GM19463 (cell line): ENCODE data around the gene ST3GAL6.
A peak's percentile ranks its signal among the peaks of the same experiment; 100 is the strongest.

Experiments
- ATAC-seq: cut with Tn5 transposase; IDR thresholded peaks from one replicate; pipeline ENCODE4 v1.9.1; 2021; ENCODE audit warnings: mild to moderate bottlenecking, moderate library complexity; ENCODE audit not compliant: unreplicated experiment

ST3GAL6 gene

GRCh38 chr3:98737301-98737700 lies 25.8 kb upstream of the ST3GAL6 start:
- no peak for ATAC-seq

GRCh38 chr3:98739266-98739665 lies 23.9 kb upstream of the ST3GAL6 start:
- no peak for ATAC-seq

- ATAC-seq = no peak
Observed at GRCh38 chr3:98740324-98740723, 22.8 kb upstream of the ST3GAL6 start.

DNA sequence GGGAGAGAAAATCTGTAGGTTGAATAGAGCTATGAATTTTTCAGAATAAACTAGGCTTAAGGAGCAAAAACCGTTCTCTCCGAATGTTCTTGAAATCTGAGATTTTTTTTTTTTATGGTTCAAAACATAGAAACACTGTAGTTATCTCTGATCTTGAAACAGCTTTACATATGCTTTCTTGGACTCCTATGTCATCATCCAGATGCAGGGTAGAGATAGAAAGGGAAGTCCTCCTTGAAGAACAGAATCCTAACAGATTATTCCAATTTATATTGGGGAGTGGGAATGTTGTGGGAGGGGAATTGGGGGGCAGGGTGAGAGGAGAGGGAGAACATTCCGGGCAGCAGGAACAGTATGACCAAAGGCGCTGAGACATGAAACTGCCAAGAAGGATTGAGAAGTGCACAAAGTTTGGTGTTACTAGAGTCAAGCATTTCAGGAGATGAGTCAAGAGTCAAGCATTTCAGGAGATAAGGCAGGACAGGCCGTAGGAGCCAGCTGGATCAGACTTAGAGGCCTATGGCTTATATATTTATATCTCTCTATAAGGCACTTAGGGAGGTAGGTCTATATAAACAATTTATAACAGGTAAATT lies 21.9 kb upstream of the ST3GAL6 start:
- ATAC-seq = no peak

DNA sequence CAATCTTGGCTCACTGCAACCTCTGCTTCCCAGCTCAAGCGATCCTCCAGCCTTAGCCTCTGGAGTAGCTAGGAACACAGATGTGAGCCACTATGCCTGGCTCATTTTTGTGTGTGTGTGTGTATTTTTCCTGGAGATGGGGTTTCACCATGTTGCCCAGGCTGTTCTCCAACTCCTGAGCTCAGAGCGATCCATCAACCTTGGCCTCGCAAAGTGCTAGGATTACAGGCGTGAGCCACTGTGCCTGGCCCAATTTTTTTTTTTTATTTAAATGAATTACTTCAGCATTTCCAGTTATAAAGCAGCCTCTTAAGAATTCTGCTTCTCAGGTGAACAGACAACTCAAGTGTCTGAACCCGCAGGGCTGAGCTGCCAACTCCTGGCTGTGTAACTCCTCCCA lies 20.1 kb upstream of the ST3GAL6 start:
- no peak for ATAC-seq

DNA sequence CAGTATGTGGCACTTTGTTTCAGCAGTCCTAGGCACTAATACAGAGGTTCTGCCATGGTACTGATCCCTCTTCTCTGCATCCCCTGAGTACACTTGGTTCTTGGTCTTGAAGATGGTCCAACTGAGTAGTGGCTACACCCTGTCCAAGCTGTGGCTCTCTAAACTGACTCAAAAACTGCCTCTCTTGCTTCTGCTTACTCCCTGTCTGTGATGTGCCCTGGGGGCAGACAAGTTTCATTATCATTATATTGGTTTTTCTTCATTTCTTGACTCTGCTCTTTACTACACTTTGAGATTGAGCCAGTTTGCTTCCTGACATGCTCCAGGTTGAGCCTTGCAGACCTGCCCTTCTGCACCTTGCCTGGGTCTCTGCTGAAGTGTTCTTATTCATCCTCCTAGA lies 18.9 kb upstream of the ST3GAL6 start:
- ATAC-seq = peak; percentile 36

- no peak for ATAC-seq
Observed at GRCh38 chr3:98745718-98746117, 17.4 kb upstream of the ST3GAL6 start.

DNA sequence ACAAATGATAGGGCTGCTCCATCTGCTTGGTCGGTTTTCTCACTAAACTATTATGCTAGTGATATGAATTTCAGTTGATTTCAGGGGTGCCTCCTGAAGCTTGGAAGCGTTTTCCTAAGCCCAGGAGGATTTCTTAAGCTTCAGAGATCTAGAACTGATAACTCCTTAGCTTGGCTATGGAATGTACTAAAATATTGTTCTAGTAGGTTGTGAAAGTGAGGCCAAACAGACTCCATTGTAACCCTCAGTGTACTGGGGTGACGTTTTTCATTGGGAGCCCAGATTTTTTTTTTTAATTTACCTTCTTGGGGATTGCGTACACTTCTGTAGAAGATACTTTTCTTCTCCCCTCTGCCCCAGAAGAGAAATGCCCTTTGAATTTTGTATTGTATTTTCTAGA lies 17.0 kb upstream of the ST3GAL6 start:
- ATAC-seq = no peak

- ATAC-seq = no peak
Observed at GRCh38 chr3:98746882-98747281, 16.3 kb upstream of the ST3GAL6 start.

- no peak for ATAC-seq
Observed at GRCh38 chr3:98750276-98750919, 12.7 kb upstream of the ST3GAL6 start.

GRCh38 chr3:98754483-98754882 lies 8.7 kb upstream of the ST3GAL6 start:
- ATAC-seq = no peak

- ATAC-seq = no peak
Observed at GRCh38 chr3:98755601-98756000, 7.5 kb upstream of the ST3GAL6 start.

DNA sequence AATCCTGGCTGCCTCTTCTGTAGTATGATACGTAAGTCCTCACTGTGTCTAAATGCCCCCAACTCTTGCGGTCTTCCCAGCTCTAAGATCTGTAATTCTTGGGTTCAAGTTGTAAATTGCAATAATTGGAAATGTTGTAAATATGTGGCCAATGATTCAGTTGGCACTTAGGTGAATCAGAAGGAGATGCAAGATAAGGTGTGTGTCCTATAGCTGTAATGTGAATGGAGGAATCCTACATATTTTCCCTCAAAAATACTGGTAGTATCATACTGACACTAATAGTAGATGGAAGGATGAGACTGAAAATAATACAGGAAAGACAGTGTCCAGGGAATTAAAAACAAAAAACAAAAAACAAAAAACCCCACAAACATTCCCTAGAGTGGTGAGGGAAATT lies 3.5 kb upstream of the ST3GAL6 start:
- no peak for ATAC-seq

- ATAC-seq = no peak
Observed at GRCh38 chr3:98761643-98762229, 1.4 kb upstream of the ST3GAL6 start.

DNA sequence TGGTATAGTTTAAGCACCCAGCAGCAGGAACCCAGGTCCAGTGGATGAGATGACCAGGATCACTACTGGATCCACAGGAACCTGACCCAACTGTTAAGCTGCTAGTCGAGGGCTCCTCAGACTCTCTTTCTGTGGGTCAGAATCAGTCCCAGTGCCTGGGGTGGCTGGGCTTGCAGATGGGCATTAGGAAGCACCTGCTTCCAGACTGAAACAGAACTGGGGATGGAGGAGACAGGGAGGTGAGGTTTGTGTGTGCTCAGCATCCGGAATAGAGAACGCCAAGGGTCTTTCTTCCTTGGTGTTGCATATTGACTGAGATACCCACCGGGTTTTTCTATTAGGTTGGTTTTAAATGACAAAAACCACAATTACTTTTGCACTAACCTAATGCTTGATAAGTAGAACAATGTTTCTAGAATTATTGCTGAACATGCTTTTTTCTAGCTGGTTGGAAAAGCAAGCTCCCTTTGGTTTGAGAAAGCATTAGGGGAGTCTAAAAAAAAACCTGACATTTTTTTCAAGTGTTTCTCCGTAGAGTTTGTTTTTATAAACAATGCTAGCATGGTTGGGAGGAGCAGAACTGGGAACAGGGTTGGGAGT lies 779 bp downstream of the ST3GAL6 start:
- no peak for ATAC-seq

- ATAC-seq = no peak
Observed at GRCh38 chr3:98764472-98764884, 1.3 kb downstream of the ST3GAL6 start.

DNA sequence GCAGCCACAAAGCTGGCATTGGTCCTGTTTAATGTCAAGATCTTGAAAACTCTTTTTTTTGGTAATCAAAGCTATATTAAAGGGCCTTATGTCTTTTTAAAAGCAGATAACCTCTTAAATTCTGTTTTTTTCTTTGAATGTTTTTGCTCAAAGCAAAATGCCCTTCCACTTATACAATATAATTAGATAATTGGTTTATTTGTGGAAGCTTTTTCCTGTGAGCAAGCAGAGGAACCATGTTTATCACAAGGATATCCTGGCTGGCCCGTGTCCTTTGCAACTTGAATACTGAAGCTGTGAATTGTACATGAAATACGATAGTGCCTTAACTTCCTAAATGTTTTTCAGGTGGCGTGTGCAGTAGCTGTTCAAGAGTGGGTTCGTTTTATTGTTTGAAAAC lies 2.6 kb downstream of the ST3GAL6 start:
- no peak for ATAC-seq

- ATAC-seq = no peak
Observed at GRCh38 chr3:98766924-98767323, 3.8 kb downstream of the ST3GAL6 start.

DNA sequence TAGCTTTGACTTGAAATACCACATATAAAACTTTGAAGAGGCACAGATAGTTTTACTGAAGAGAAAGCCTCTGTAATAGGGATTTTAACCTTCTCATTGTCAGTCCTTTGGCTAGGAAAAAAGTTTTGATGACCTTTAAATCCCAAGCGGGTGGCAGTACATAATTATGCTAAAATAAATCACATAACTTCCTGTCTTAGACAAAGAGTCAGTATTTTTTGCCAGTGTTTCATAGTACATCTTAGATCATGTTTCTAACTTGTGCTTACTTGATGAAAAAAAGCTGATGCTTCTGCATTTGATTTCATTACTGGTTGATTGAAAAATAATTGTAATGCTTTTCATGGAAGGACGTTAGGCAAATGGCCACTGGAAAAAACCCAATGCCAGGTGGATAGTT lies 5.8 kb downstream of the ST3GAL6 start:
- ATAC-seq = no peak

DNA sequence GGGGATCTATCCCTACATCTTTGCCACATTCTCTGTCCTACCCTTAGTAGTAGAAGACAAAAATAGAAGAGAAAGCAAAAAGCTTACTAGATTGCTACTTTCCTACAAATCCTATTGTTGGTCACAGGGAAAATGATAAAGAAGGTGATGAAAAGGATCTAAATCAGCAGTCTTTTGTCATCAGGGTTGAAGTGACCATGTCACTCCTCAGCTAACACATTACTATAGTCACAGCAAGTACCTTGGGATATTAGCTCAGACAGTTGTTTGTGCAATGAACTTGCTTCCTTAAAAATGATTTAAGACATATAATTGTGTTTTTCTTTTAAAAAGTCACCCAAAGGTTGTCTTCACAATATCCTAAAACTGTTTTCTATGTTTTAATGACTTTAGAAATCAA lies 6.3 kb downstream of the ST3GAL6 start:
- no peak for ATAC-seq

DNA sequence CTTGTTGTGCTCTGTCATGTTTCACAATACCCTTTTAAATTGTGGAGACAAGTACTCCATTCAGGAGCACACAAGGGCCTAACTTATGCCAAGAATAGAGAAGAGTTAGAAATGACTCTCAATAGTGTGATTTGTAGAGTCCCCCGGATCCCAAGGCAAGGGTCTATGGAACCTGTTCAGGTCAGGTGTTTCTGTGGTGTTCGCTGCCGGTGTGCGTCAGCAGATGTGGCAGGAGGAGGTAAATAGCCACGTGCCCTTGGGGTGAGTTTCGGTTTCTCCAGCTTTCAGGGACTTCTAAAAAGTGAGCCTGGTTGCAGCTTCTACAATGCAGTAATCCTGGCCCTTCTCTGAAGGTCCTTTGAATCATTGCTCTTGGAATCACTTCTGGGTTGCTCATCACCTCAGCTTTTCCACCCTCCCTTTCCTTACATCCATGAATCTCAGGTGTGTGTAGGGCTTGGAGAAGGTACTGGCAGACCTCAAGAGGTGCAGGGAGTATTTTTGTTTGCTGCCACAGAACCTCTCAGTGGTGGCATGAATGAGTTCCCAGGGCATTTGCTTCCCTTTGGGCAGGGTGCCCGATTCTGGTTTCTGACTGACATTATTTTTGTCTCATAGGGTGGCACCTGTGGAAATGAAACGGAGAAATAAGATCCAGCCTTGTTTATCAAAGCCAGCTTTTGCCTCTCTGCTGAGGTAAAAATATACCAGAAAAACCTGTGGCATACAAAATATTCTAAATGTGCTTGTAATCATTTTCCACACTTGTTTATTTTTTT lies 7.3 kb downstream of the ST3GAL6 start:
- ATAC-seq = peak; percentile 74
